SU-DHL-6 (cell line): ENCODE measurements around the gene BMPR1B.

Source experiments
- H2AFZ ChIP-seq: fragments of 200-600 bp; sonication (generic); 2 replicates; pipeline ENCODE4 v1.6.1; 2014; ENCODE audit warnings: low read depth, mild to moderate bottlenecking, moderate library complexity, mixed read lengths, antibody characterized with exemption, low read length; ENCODE audit not compliant: severe bottlenecking
- H3F3A ChIP-seq: fragments of 200-600 bp; shearing (Covaris generic); 2 replicates; pipeline ENCODE4 v1.6.0; 2016; ENCODE audit warnings: antibody characterized with exemption, mild to moderate bottlenecking; ENCODE audit not compliant: insufficient read depth
- H3K27ac ChIP-seq: fragments of 200-600 bp; sonication (generic); 2 replicates; pipeline ENCODE4 v1.5.1; 2016; ENCODE audit warnings: low read depth, mild to moderate bottlenecking, low read length, moderate library complexity, mixed read lengths
- H3K27me3 ChIP-seq: fragments of 200-600 bp; sonication (generic), shearing (Covaris generic); 2 replicates; pipeline ENCODE4 v1.6.0; 2014; ENCODE audit warnings: mild to moderate bottlenecking, low read length
- H3K36me3 ChIP-seq: fragments of 200-600 bp; sonication (generic); 2 replicates; pipeline ENCODE4 v1.6.1; 2014; ENCODE audit warnings: mild to moderate bottlenecking, low read length, mixed read lengths
- H3K4me2 ChIP-seq: fragments of 300-600, 200-600 bp; shearing (Covaris generic), sonication (generic); 2 replicates; pipeline ENCODE4 v1.6.0; 2014; ENCODE audit warnings: low read length, low read depth, mild to moderate bottlenecking; ENCODE audit not compliant: poor library complexity, severe bottlenecking
- H3K4me3 ChIP-seq: fragments of 200-600 bp; sonication (generic); 2 replicates; pipeline ENCODE4 v1.5.1; 2014; ENCODE audit warnings: antibody characterized with exemption, low read length, mild to moderate bottlenecking, mixed read lengths; ENCODE audit not compliant: insufficient read depth, poor library complexity, severe bottlenecking
- H3K79me2 ChIP-seq: fragments of 200-600 bp; sonication (generic); 2 replicates; pipeline ENCODE4 v1.6.1; 2014; ENCODE audit warnings: mild to moderate bottlenecking, low read length, moderate library complexity; ENCODE audit not compliant: insufficient read depth
- H3K9ac ChIP-seq: fragments of 200-600 bp; sonication (generic); 2 replicates; pipeline ENCODE4 v1.7.0; 2014; ENCODE audit warnings: mild to moderate bottlenecking, low read length
- H3K9me2 ChIP-seq: fragments of 200-600 bp; sonication (generic); replicated peaks from 2 replicates; pipeline ENCODE4 v1.6.1; 2014; ENCODE audit warnings: low read length; ENCODE audit not compliant: insufficient read depth
- H3K9me3 ChIP-seq: fragments of 200-600 bp; sonication (generic); 2 replicates; pipeline ENCODE4 v1.6.1; 2014; ENCODE audit warnings: low read length, mixed read lengths; ENCODE audit not compliant: insufficient read depth
- H4K20me1 ChIP-seq: fragments of 200-600 bp; sonication (generic); 2 replicates; pipeline ENCODE4 v1.6.1; 2014; ENCODE audit warnings: low read depth, mild to moderate bottlenecking, antibody characterized with exemption, low read length, moderate library complexity, mixed read lengths
- CTCF ChIP-seq: fragments of 200-600 bp; sonication (generic); IDR thresholded peaks from one replicate; pipeline ENCODE4 v1.5.1; 2017; ENCODE audit warnings: antibody characterized with exemption, mild to moderate bottlenecking, low read length, moderate library complexity; ENCODE audit not compliant: insufficient read depth, poor library complexity, severe bottlenecking
- EZH2phosphoT487 ChIP-seq: fragments of 200-600 bp; sonication (generic), shearing (Covaris generic); conservative IDR thresholded peaks from 2 replicates; pipeline ENCODE4 v1.6.1; 2018; ENCODE audit warnings: mild to moderate bottlenecking, antibody characterized with exemption, low read length, moderate library complexity, mixed read lengths

The BMPR1B gene

DNA sequence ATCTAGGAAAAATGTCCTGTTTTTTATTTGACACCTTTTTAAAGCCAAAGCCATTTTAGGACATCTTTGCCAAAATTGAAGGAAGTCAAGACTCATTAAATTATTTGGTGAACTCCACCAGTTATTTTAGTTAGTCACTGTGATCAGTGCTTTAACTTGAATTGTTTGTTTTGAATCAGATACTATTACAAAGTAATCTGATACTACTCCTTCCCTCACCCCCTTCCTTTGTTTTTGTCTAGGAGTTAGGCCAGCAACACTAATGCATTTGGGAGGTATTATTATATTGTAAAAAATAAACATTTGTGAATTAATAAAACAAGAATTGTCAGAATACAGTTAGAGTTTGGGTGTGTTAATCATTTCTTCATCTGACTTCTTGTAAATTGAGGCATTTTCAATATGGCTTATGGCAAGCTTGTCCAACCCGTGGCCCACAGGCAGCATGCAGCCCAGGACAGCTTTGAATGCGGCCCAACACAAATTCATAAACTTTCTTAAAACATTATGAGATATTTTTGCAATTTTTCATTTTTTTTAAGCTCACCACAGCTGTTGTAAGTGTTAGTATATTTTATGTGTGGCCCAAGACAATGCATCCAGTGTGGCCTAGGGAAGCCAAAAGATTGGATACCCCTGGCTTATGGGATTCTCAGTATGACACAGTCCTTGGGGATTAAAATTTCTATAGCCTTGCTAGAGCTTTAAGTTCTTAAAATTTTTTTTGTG lies 182.2 kb downstream of the BMPR1B start:
- no peak for TF ChIP-seq CTCF
- TF ChIP-seq EZH2phosphoT487 = no peak
- Histone ChIP-seq H3K9me2 (no peaks in the 10 kb centered on the region), H4K20me1 (no peaks in the 10 kb centered on the region), H3K4me3 (no peak overlapping the region), H3K27me3 (no peaks in the 10 kb centered on the region), H3K36me3 (no peaks in the 10 kb centered on the region), H3F3A (no peaks in the 10 kb centered on the region), H3K79me2 (no peaks in the 10 kb centered on the region), H3K9ac (no peak overlapping the region), H3K27ac (no peak overlapping the region), H3K9me3 (no peaks in the 10 kb centered on the region), H3K4me2 (no peak overlapping the region), H2AFZ (no peak overlapping the region)

DNA sequence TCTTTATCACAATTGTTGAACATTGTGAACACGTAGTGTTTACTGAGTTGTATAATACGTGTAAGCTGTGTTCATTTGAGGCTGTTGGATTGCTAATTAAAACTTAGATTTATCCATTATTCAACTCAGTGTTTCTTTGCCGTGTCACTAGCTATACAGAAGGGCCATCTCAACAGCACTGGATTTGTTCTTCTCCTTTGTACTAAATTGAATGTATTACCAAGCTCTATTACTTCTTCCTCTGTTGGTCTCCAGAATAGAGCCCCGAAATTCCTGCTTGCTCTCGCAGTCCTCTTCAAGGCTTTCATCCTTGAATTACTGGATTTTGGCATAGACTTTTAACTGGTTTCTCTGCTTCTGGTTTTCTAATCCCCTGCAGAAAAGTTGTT lies 182.8 kb downstream of the BMPR1B start:
- H3F3A ChIP-seq = no peaks in the 10 kb centered on the region

DNA sequence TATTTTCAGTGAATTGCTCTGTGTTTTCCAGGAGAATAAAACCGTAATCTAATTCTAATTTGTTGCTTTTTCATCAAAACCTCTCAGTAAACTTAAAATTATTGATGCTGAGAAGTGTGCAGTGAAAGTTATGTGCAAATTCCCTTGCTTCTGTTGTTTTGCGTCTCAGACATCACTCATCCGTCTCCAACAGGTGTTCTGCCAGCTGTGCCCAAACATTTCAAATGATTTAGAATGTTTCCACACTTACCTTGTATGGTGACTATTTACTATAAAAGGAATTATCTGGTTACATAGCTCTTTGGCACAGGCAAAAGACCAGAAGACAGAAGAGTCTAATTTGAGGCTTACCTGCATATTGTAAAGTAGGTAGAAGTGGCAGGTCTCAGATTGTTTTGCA lies 184.0 kb downstream of the BMPR1B start:
- TF ChIP-seq CTCF = no peak
- no peak for TF ChIP-seq EZH2phosphoT487
- Histone ChIP-seq H3K27ac (no peak overlapping the region), H3K9ac (no peak overlapping the region), H3K27me3 (no peaks in the 10 kb centered on the region), H3K36me3 (no peaks in the 10 kb centered on the region), H3F3A (no peaks in the 10 kb centered on the region), H3K9me2 (no peaks in the 10 kb centered on the region), H3K9me3 (no peaks in the 10 kb centered on the region), H3K4me2 (no peak overlapping the region), H3K4me3 (no peak overlapping the region), H2AFZ (no peak overlapping the region), H4K20me1 (no peaks in the 10 kb centered on the region), H3K79me2 (no peaks in the 10 kb centered on the region)

More for the DNA sequence above, 182.8 kb downstream of the BMPR1B start:
- no peaks in the 10 kb centered on the region for H3K27me3 ChIP-seq
- H3K36me3 ChIP-seq = no peaks in the 10 kb centered on the region
- H3K9me2 ChIP-seq = no peaks in the 10 kb centered on the region
- H3K79me2 ChIP-seq = no peaks in the 10 kb centered on the region
- H2AFZ ChIP-seq = no peak overlapping the region
- H4K20me1 ChIP-seq = no peaks in the 10 kb centered on the region
- H3K9me3 ChIP-seq = no peaks in the 10 kb centered on the region
- no peak overlapping the region for H3K4me3 ChIP-seq
- no peak overlapping the region for H3K9ac ChIP-seq
- TF ChIP-seq CTCF (no peak), EZH2phosphoT487 (no peak)
- H3K4me2 ChIP-seq = no peak overlapping the region
- H3K27ac ChIP-seq = no peak overlapping the region
